ENCODE results near the gene PPP1CC.
"Not testable (repeated sequence)": the region's sequence is repeated elsewhere in the genome, so short reads cannot be mapped to it uniquely, and the experiment has no call there.

The PPP1CC gene

GRCh38 chr12:110766311-110767154, 23.8 kb upstream of the PPP1CC start:
- H3K27ac ChIP-seq: no peak overlapping the region
- H3K4me3 ChIP-seq: no peak overlapping the region
- no peak for DNase-seq (ENCODE audit: low spot score)
- no peak for TF ChIP-seq CTCF (IDR thresholded peaks at IDR 0.05)

GRCh38 chr12:110765572-110765971, 22.9 kb upstream of the PPP1CC start:
- DNase-seq (ENCODE audit: low spot score); H3K27ac ChIP-seq; H3K4me3 ChIP-seq: not testable (repeated sequence)

- no peak for TF ChIP-seq CTCF (IDR thresholded peaks at IDR 0.05)
- H3K27ac ChIP-seq: no peak overlapping the region
- DNase-seq (ENCODE audit: low spot score): no peak
Observed at GRCh38 chr12:110765111-110765510, 22.4 kb upstream of the PPP1CC start.

GRCh38 chr12:110763583-110763982, 20.9 kb upstream of the PPP1CC start:
- H3K27ac ChIP-seq: no peak overlapping the region
- no peak for DNase-seq (ENCODE audit: low spot score)
- no peak for TF ChIP-seq CTCF (IDR thresholded peaks at IDR 0.05)
- H3K4me3 ChIP-seq: no peak overlapping the region

More at GRCh38 chr12:110765111-110765510, 22.4 kb upstream of the PPP1CC start:
- H3K4me3 ChIP-seq: no peak overlapping the region

- DNase-seq (ENCODE audit: low spot score): no peak
- no peak for TF ChIP-seq CTCF (IDR thresholded peaks at IDR 0.05)
- H3K27ac ChIP-seq: no peak overlapping the region
- no peak overlapping the region for H3K4me3 ChIP-seq
Observed at GRCh38 chr12:110762891-110763290, 20.2 kb upstream of the PPP1CC start.

GRCh38 chr12:110760204-110760609, 17.5 kb upstream of the PPP1CC start:
- no peak for TF ChIP-seq CTCF (IDR thresholded peaks at IDR 0.05)
- Histone ChIP-seq H3K27ac (no peak overlapping the region), H3K4me3 (no peak overlapping the region)
- no peak for DNase-seq (ENCODE audit: low spot score)

GRCh38 chr12:110758922-110759321, 16.2 kb upstream of the PPP1CC start:
- Histone ChIP-seq H3K27ac (no peak overlapping the region), H3K4me3 (no peak overlapping the region)
- TF ChIP-seq CTCF (IDR thresholded peaks at IDR 0.05): no peak
- DNase-seq (ENCODE audit: low spot score): no peak

Measured in coronary artery (tissue), 2 donors.